Panc1 (cell line): Measurements from ENCODE around the gene TRMT10B.

Experiments
- POLR2AphosphoS5 ChIP-seq: IDR thresholded peaks from 2 replicates; pipeline ENCODE4 v1.6.1; 2012; ENCODE audit warnings: mild to moderate bottlenecking, low read depth, low read length, moderate library complexity
- TF ChIP-seq, protein P1 (sequence below): fragments of 450-650 bp; IDR thresholded peaks from 2 replicates; pipeline ENCODE4 v1.5.1; 2017; ENCODE audit warnings: mild to moderate bottlenecking

DNA sequence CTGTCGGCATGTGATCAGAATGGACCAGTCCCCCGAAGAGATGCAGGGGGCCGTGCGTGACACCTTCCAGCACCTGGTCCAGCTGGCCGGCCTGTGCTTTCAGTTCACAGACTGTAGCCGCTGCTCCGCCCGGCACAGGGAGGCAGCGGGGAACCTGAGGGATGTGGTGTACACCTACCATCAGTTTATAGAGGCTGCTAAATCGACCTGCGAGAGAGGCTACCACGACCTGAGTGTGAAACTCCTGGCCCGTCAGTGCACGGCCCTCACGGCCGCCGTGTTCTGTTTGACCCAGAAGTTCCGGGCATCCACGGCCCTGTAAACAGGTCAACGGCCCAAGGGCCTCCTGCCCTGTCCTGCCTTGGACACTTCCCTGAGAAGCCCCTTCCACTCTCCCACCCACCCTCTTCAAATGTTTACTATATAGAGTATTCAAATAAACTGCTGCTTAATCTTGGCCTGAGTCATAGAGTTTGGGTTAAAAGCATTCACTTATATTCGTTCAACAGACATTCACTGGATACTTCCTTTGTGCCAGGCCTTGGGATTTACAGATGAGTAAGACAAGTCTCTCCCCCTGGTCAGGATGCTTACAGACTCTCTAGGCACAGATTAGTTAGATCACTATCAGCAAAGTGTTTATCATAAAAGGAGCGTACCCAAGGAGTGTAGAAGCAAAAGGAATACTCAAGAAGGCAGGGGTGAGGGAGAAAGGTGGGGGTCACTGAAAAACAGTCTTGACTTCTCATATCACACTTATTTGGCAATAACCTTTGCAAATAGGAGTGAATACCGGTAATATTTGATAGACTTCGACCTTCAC lies 6.9 kb upstream of the TRMT10B start:
- TF ChIP-seq, protein P1, sequence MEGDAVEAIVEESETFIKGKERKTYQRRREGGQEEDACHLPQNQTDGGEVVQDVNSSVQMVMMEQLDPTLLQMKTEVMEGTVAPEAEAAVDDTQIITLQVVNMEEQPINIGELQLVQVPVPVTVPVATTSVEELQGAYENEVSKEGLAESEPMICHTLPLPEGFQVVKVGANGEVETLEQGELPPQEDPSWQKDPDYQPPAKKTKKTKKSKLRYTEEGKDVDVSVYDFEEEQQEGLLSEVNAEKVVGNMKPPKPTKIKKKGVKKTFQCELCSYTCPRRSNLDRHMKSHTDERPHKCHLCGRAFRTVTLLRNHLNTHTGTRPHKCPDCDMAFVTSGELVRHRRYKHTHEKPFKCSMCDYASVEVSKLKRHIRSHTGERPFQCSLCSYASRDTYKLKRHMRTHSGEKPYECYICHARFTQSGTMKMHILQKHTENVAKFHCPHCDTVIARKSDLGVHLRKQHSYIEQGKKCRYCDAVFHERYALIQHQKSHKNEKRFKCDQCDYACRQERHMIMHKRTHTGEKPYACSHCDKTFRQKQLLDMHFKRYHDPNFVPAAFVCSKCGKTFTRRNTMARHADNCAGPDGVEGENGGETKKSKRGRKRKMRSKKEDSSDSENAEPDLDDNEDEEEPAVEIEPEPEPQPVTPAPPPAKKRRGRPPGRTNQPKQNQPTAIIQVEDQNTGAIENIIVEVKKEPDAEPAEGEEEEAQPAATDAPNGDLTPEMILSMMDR = no peak
- no peak for TF ChIP-seq POLR2AphosphoS5
